B cell (primary cell): Measurements from ENCODE around the gene FCRL2. TPM values are rescaled to one million over a fixed set of nuclear protein-coding genes. Genes with fewer than 3 reads are reported as not detected.

Experiments used
- ATAC-seq: fragments of 200-7000 bp; cut with Tn5 transposase; one replicate; pipeline ENCODE4 v1.10.0; 2021; ENCODE audit warnings: low read depth, mild to moderate bottlenecking, moderate number of reproducible peaks, moderate library complexity
- CTCF ChIA-PET: fragments of 350-600 bp; sonication (Branson Sonifier 250); formaldehyde crosslinking; loops from one replicate; lab custom pipeline; 2021; ENCODE audit warnings: antibody characterized with exemption, inconsistent platforms; lab: Charles Lee
- POLR2A ChIA-PET: fragments of 350-600 bp; sonication (Branson Sonifier 250); formaldehyde crosslinking; loops from one replicate; lab custom pipeline; 2021; ENCODE audit warnings: antibody characterized with exemption; lab: Charles Lee
- DNase-seq: peaks from one replicate; pipeline ENCODE4 v3.0.0; 2013
- H2AFZ ChIP-seq: 2 replicates; pipeline ENCODE4 v1.6.1; 2012; ENCODE audit warnings: mild to moderate bottlenecking, low read depth, low read length; ENCODE audit not compliant: insufficient read depth, poor library complexity, severe bottlenecking
- H3K27ac ChIP-seq, 2 donors: 1 replicate in 1 of 2; 2 replicates in 1 of 2; pipeline ENCODE4 v1.5.1; 2012 to 2013; ENCODE audit warnings: low read length in 2 of 2, mild to moderate bottlenecking in 2 of 2, moderate library complexity in 1 of 2
- H3K27me3 ChIP-seq, 4 experiments: fragments of 200-600 bp in 1 of 4; sonication (generic) in 1 of 4; replicated peaks in 1 of 4; 1 replicate in 2 of 4; 2 replicates in 2 of 4; pipeline versions ENCODE4 v1.6.1 to v1.7.0; 2013 to 2016; ENCODE audit warnings: low read length in 3 of 4, mild to moderate bottlenecking in 2 of 4, mixed read lengths in 1 of 4, moderate library complexity in 1 of 4; ENCODE audit not compliant: insufficient read depth in 4 of 4, control insufficient read depth in 3 of 4; ENCODE audit errors: control extremely low read depth in 1 of 4
- H3K36me3 ChIP-seq, 2 experiments: replicated peaks in 1 of 2; 1 replicate in 1 of 2; 2 replicates in 1 of 2; pipeline versions ENCODE4 v1.6.1 to v1.7.1; 2013; ENCODE audit warnings: low read length in 1 of 2; ENCODE audit not compliant: insufficient read depth in 2 of 2, control insufficient read depth in 1 of 2; ENCODE audit errors: control extremely low read depth in 1 of 2, extremely low read depth in 1 of 2
- H3K4me1 ChIP-seq, 2 donors: fragments of 200-600 bp in 1 of 2; sonication (generic) in 1 of 2; 1 replicate in 1 of 2; 2 replicates in 1 of 2; pipeline versions ENCODE4 v1.5.1 to v1.6.1; 2013 to 2017; ENCODE audit warnings: low read length in 2 of 2; ENCODE audit not compliant: control insufficient read depth in 2 of 2, insufficient read depth in 2 of 2
- H3K4me2 ChIP-seq: replicated peaks from 2 replicates; pipeline ENCODE3; 2012; ENCODE audit warnings: mild to moderate bottlenecking, low read depth, low read length; ENCODE audit not compliant: poor library complexity, severe bottlenecking
- H3K4me3 ChIP-seq, 5 experiments: fragments of 200-600 bp in 1 of 5; sonication (generic) in 1 of 5; 1 replicate in 3 of 5; 2 replicates in 2 of 5; pipeline versions ENCODE4 v1.5.1 to v1.7.0; 2011 to 2016; ENCODE audit warnings: low read length in 4 of 5, mild to moderate bottlenecking in 4 of 5, low read depth in 2 of 5, control low read depth in 1 of 5, moderate library complexity in 1 of 5; ENCODE audit not compliant: insufficient read depth in 1 of 5; ENCODE audit errors: control extremely low read depth in 1 of 5, extremely low read depth in 1 of 5
- H3K79me2 ChIP-seq: fragments of 200-600 bp; sonication (generic); one replicate; pipeline ENCODE4 v1.6.0; 2016; ENCODE audit warnings: low read length; ENCODE audit not compliant: control insufficient read depth, insufficient read depth
- H3K9ac ChIP-seq: fragments of 200-600 bp; sonication (generic); 2 replicates; pipeline ENCODE4 v1.6.1; 2017; ENCODE audit warnings: mild to moderate bottlenecking, low read length, moderate library complexity
- H3K9me3 ChIP-seq, 3 donors: one replicate each; pipeline versions ENCODE4 v1.6.1 to v1.7.1; 2013; ENCODE audit warnings: low read length in 2 of 3; ENCODE audit not compliant: control insufficient read depth in 2 of 3, insufficient read depth in 1 of 3; ENCODE audit errors: control extremely low read depth in 1 of 3
- H4K20me1 ChIP-seq: 2 replicates; pipeline ENCODE4 v1.6.0; 2012; ENCODE audit warnings: mild to moderate bottlenecking, low read length; ENCODE audit not compliant: insufficient read depth, control insufficient read depth, poor library complexity, severe bottlenecking
- H3K27ac Mint-ChIP-seq: one replicate; pipeline ENCODE4 v1.8.0; 2021; ENCODE audit warnings: mixed read lengths
- H3K27me3 Mint-ChIP-seq: one replicate; pipeline ENCODE4 v1.8.0; 2021; ENCODE audit warnings: mixed read lengths
- H3K4me1 Mint-ChIP-seq: one replicate; pipeline ENCODE4 v1.8.0; 2021; ENCODE audit warnings: mixed read lengths
- H3K4me3 Mint-ChIP-seq: one replicate; pipeline ENCODE4 v1.8.0; 2021; ENCODE audit warnings: mixed read lengths
- H3K9me3 Mint-ChIP-seq: one replicate; pipeline ENCODE4 v1.8.0; 2022; ENCODE audit warnings: mixed read lengths; ENCODE audit not compliant: insufficient read depth
- CTCF ChIP-seq: fragments of 200-600 bp; IDR thresholded peaks from one replicate; pipeline ENCODE4 v1.8.0; 2022; ENCODE audit warnings: antibody characterized with exemption, mild to moderate bottlenecking
- EZH2 ChIP-seq: IDR thresholded peaks from 2 replicates; pipeline ENCODE4 v1.6.1; 2012; ENCODE audit warnings: borderline replicate concordance, low read depth, mild to moderate bottlenecking, moderate library complexity, low read length; ENCODE audit not compliant: insufficient read depth, poor library complexity, severe bottlenecking
- WGBS: methylation state at CpG from one replicate; pipeline ENCODE4 v1.1.5; 2013; ENCODE audit warnings: missing lambda C conversion rate; ENCODE audit not compliant: insufficient coverage; 5-methylcytosine and 5-hydroxymethylcytosine counted together
- intact Hi-C: fragments of 100-400 bp; cut with micrococcal nuclease; formaldehyde crosslinking; loops from one replicate; pipeline ENCODE4 v1.10.0; 2022
- polyA plus RNA-seq: library from polyadenylated mRNA; depleted of rRNA; stranded (reverse); fragments of >200 nt; gene quantifications from 2 replicates; pipeline ENCODE4 v1.2.3, GENCODE V29; 2012
- total RNA-seq, 2 donors: library from RNA; stranded (reverse); fragments of 120-200 nt in 1 of 2; gene quantifications; 1 replicate in 1 of 2; 2 replicates in 1 of 2; pipeline versions ENCODE4 v1.2.3 to v1.2.4, GENCODE V29; 2013 to 2022

Gene FCRL2
- total and polyA plus RNA-seq, 2 donors (not counting 1 experiment from before 2014, with no cell fraction given), result 78.3 to 184 TPM

GRCh38 chr1:157704878-157705277 lies 72.1 kb downstream of the FCRL2 start:
- no peaks in the 10 kb centered on the region for H3K36me3 ChIP-seq
- intact Hi-C loops, result loop anchor here (1.0 to 5.0 kb wide), 3 partner anchors 14 to 123 kb away; no protein-coding TSS in a partner anchor
- Mint-ChIP-seq H3K4me3 (peak overlapping the region; percentile 68), H3K27me3 (no peaks in the 10 kb centered on the region), H3K4me1 (peaks cover 94% of the 10 kb centered on the region), H3K9me3 (no peaks in the 10 kb centered on the region), H3K27ac (peak overlapping the region; percentile 90)
- peak overlapping the region; percentile 46 for H3K4me2 ChIP-seq
- no peak overlapping the region for H3K9ac ChIP-seq
- H3K4me3 ChIP-seq, result no peak overlapping the region
- peaks cover 15% of the 10 kb centered on the region for H3K79me2 ChIP-seq
- H4K20me1 ChIP-seq, result no peaks in the 10 kb centered on the region
- POLR2A ChIA-PET, result interaction anchor here (1.0 to 1.2 kb wide), 2 partner anchors 18 to 36 kb away, joined by 3 to 4 read pairs; no protein-coding TSS in a partner anchor
- no peak overlapping the region for H2AFZ ChIP-seq
- peaks cover 84 to 87% of the 10 kb centered on the region in 2 donors for H3K4me1 ChIP-seq
- peaks cover 0 to 3% (median 0%) of the 10 kb centered on the region in 3 donors for H3K9me3 ChIP-seq
- CTCF ChIA-PET, result interaction anchor here (0.5 to 2.2 kb wide), 4 partner anchors 19 to 124 kb away, joined by 3 to 7 read pairs (median 6); no protein-coding TSS in a partner anchor
- peak overlapping the region; percentile 24 to 76 for H3K27ac ChIP-seq
- DNase-seq (peak; percentile 72), ATAC-seq (peak; percentile 80)
- H3K27me3 ChIP-seq, result no peaks in the 10 kb centered on the region
- no peak for TF ChIP-seq CTCF
- TF ChIP-seq EZH2, result no peak

- H3K9me3 Mint-ChIP-seq, result no peaks in the 10 kb centered on the region
- TF ChIP-seq EZH2, result no peak
- no peaks in the 10 kb centered on the region for H3K27me3 Mint-ChIP-seq
- H3K4me2 ChIP-seq, result peak overlapping the region; percentile 46
- 71% methylated on average over 4 of the region's 4 CpGs for WGBS
- H3K4me3 ChIP-seq, result no peak overlapping the region
- H3K27me3 ChIP-seq, result no peaks in the 10 kb centered on the region
- no peaks in the 10 kb centered on the region for H3K36me3 ChIP-seq
- ChIA-PET POLR2A (interaction anchor here (1.2 kb wide), 1 partner anchor 19 kb away, joined by 4 read pairs; no protein-coding TSS in a partner anchor), CTCF (no interaction called here)
- ATAC-seq, result no peak
- H3K27ac Mint-ChIP-seq, result peak overlapping the region; percentile 28
- H3K4me1 Mint-ChIP-seq, result peaks cover 94% of the 10 kb centered on the region
- DNase-seq, result no peak
- intact Hi-C loops, result loop anchor here (2.0 kb wide), 1 partner anchor 13 kb away; no protein-coding TSS in a partner anchor
- no peak overlapping the region for H3K9ac ChIP-seq
- no peak overlapping the region for H2AFZ ChIP-seq
- peak overlapping the region; percentile 33 for H3K4me3 Mint-ChIP-seq
- H3K79me2 ChIP-seq, result peaks cover 24% of the 10 kb centered on the region
- no peaks in the 10 kb centered on the region for H4K20me1 ChIP-seq
- peaks cover 84 to 87% of the 10 kb centered on the region in 2 donors for H3K4me1 ChIP-seq
- H3K9me3 ChIP-seq, result peaks cover 0 to 3% (median 0%) of the 10 kb centered on the region in 3 donors
- H3K27ac ChIP-seq, result peak overlapping the region; percentile 11 to 54
Observed at GRCh38 chr1:157703981-157704380, 73.0 kb downstream of the FCRL2 start.
